Measurements from ENCODE around the gene LSP1.

Gene LSP1

GRCh38 chr11:1924181-1924580, 71.3 kb downstream of the LSP1 start:
- no peak overlapping the region for H3K4me3 ChIP-seq (ENCODE audit: low read length)
- no peak for TF ChIP-seq ZNF274 (IDR thresholded peaks at IDR 0.05; ENCODE audit: low read depth, low read length)

- H3K4me3 ChIP-seq (ENCODE audit: low read length) = no peak overlapping the region
- TF ChIP-seq ZNF274 (IDR thresholded peaks at IDR 0.05; ENCODE audit: low read depth, low read length) = no peak
Measured at GRCh38 chr11:1924646-1925372, 71.9 kb downstream of the LSP1 start.

DNA sequence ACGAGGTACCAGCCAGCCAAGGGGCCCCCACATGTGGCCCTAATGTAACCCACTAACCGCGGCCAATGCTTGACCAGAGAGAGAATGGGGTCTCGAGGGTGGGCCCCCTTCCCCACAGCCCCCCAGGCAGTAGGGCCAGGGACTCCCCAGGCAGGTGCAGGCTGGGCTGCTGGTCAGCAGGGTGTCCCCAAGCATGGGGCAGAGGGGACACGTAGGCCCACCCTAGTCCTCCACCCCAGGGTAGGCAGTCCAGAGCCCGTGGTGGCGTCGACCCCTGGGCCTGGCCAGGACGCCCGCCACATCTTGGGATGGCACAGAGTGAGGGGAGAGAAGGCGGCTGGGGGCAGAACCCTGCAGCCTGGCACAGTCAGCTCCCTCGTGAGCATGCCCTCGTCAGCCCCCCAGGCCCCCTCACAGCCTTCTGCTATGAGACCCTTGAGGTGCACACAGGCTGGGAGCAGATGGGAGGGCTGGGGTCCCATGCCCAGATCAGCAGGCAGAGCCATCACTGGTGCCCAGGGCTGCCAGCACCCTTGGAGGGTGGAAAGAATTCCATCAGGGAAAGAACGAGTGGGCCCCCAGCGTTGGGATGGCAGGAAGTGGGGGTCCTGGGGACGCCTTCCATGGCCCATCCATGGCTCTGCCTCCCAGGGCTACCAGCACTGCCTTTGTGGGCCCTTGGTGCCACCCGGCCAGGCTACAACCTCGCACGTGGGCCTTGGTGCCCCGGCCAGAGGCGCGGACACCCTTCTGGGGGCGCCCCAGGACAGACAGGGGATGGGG, 72.7 kb downstream of the LSP1 start:
- H3K4me3 ChIP-seq (ENCODE audit: low read length) = no peak overlapping the region
- no peak for TF ChIP-seq ZNF274 (IDR thresholded peaks at IDR 0.05; ENCODE audit: low read depth, low read length)

GRCh38 chr11:1926156-1927025, 73.5 kb downstream of the LSP1 start:
- no peak overlapping the region for H3K4me3 ChIP-seq (ENCODE audit: low read length)
- TF ChIP-seq ZNF274 (IDR thresholded peaks at IDR 0.05; ENCODE audit: low read depth, low read length) = no peak

- no peak overlapping the region for H3K4me3 ChIP-seq (ENCODE audit: low read length)
- no peak for TF ChIP-seq ZNF274 (IDR thresholded peaks at IDR 0.05; ENCODE audit: low read depth, low read length)
Measured at GRCh38 chr11:1927026-1927847, 74.4 kb downstream of the LSP1 start.

DNA sequence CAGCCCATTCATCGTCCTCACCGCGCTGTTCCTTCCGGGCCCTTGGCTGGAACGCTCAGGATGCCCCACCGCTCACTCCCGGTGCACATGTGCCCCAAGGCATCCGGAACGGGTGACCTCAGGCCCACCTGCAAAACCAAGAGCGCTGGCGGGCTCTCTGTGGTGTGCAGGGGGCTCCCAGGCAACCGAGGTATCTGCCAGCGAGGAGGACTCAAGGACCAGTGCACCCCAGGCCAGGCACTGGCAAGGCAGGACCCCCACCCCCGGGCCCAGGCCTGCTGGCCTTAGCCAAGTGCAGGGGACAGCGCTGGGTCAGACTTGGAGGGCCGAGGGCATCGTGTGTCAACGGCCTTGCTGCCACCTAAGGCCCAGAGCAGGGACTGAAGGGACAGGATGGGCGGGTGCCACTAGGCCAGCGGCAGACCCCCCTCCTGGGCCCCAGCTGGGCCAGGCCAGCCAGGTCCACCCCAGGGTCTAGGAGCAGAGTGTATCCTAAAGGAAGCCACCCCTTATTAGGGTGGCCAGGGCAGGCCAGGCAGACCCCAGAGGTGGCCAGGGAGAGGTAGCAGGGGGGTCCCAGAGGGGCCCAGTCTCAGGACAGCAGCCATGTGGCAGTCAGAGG, 75.1 kb downstream of the LSP1 start:
- TF ChIP-seq ZNF274 (IDR thresholded peaks at IDR 0.05; ENCODE audit: low read depth, low read length) = no peak
- H3K4me3 ChIP-seq (ENCODE audit: low read length) = no peak overlapping the region

DNA sequence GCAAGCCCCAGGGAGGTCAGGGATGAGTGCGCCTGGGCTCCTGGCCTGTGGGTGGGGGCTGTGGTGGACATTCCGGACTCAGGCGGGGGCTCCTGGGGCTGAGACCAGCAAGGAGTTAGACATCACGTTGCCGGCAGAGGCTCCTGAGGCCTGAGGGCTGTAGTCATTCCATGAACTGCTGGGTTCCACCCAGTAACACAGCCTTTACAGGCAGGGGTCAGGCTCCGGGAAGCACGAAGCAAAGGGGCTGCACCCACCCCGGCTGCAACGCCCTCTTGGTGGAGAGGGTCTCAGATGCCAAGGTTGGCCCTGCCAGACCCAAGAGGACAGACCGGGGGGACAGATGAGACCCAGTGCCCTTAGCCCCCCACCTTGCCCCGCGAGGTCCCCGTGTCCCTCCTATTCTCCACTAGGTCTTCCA, 75.6 kb downstream of the LSP1 start:
- no peak overlapping the region for H3K4me3 ChIP-seq (ENCODE audit: low read length)
- TF ChIP-seq ZNF274 (IDR thresholded peaks at IDR 0.05; ENCODE audit: low read depth, low read length) = no peak

DNA sequence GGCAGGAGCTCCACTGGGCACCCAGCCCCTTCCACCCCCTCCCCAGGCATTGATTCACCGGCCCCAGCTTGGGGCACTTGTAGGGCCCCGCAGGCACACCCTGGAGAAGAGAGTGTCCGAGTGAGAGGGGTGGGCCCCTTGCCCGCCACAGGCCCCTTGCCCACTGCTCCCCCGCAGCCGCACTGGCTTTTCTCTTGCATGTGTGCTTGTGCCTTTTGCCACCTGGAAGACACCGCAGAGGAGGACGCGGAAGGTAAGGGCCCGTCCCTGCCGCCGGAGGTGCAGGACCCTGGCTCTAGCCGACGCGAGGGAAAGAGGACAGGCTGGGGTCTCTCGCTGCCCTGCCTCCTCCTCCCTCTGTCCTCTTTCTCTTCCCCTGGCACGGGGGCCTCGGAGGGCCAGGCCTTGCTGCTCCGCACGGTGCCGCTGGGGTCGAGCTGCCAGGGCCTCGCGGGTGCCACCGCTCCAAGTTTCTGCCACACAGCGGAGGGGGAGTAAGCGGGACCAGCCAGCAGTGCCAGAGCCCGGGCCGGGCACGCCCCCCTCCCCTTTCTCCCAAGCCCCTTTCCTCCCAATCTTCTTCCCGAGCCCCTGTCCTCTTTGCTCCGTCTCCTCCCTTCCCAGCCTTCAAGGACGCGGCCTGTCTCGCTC, 76.1 kb downstream of the LSP1 start:
- TF ChIP-seq ZNF274 (IDR thresholded peaks at IDR 0.05; ENCODE audit: low read depth, low read length) = no peak
- no peak overlapping the region for H3K4me3 ChIP-seq (ENCODE audit: low read length)

GRCh38 chr11:1929621-1930461, 77.0 kb downstream of the LSP1 start:
- TF ChIP-seq ZNF274 (IDR thresholded peaks at IDR 0.05; ENCODE audit: low read depth, low read length) = no peak
- no peak overlapping the region for H3K4me3 ChIP-seq (ENCODE audit: low read length)

DNA sequence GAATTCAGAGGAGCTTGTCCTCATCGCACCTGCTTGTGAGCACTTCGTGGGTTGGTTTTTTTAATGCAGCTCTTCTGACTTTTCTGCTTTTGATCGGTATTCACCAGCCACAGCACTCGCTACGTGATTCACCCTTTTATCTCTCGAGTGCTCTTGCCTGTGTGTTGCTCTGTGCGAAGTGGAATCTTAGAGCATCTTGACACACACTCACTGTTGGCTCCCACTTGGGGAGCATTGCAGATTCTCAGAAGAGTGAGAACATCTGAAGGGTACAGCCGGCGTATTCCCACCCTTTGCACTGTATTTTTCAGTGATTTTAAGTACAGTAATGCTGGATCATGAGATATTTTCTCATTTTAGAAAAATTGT, 77.6 kb downstream of the LSP1 start:
- TF ChIP-seq ZNF274 (IDR thresholded peaks at IDR 0.05; ENCODE audit: low read depth, low read length) = no peak
- no peak overlapping the region for H3K4me3 ChIP-seq (ENCODE audit: low read length)

DNA sequence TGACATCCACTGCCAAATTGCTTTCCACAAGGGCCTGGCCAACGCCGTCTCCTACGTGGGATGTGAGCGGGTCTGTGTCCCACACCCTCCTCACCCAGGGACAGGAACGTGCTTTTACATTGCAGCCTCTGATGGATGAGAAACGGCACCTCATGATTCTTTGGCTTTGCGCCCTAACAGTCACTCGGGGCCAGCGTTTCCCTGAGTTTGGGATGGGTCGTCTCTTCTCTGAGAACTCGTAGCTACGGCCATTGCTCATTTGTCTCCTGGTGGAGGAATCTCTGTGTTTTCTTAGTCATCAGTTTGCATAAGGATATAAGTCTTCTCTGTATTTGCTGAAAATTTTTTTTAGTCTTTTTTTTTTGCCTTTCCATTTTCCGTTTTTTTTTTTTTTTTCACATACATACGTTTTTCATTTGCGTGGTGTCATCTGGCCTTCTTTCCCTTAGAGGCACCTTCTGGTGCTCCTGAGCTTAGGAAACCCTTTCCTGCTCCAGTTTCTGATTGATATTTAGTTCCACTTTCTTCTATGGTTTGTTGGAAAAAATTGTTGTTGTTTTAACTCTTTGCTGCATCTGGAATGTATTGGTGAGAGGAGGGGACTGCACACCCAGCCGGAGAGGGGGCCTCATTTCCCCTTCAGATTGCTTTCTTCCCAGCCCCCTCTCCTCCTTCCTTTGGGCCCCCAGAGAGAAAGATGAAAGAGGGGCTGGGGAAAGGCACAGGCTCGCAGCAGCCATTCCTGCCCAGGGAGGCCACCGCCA, 78.6 kb downstream of the LSP1 start:
- TF ChIP-seq ZNF274 (IDR thresholded peaks at IDR 0.05; ENCODE audit: low read depth, low read length) = no peak
- H3K4me3 ChIP-seq (ENCODE audit: low read length) = no peak overlapping the region
